AG09319 (cell line): ENCODE data around the gene MACF1.
"Not testable (repeated sequence)": the region's sequence is repeated elsewhere in the genome, so short reads cannot be mapped to it uniquely, and the experiment has no call there.

Experiments
- DNase-seq: peaks from one replicate; pipeline ENCODE4 v3.0.0-alpha.2; 2010; ENCODE audit warnings: low read depth; ENCODE audit errors: extremely low read depth
- TF ChIP-seq, protein P1 (sequence below): IDR thresholded peaks from 2 replicates; pipeline ENCODE4 v1.5.1; 2011; ENCODE audit warnings: low read depth, mild to moderate bottlenecking, inconsistent platforms, low read length, moderate library complexity

Gene MACF1

DNA sequence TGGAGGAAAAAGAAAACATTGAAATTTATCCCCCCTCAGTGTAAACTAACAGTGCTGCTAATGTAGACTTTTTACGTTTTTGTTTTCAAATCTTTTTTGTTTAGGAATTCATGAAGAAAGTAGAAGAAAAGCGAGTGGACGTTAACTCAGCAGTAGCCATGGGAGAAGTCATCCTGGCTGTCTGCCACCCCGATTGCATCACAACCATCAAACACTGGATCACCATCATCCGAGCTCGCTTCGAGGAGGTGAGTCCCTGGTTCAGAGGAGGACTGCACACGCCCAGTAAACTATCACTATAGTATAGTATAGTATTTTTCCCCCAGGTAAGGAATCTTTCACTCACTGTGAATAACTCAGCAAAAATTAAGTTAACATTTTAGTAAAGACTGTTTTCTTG lies 249.1 kb downstream of the MACF1 start:
- peak; percentile 23 for DNase-seq
- TF ChIP-seq, protein P1, sequence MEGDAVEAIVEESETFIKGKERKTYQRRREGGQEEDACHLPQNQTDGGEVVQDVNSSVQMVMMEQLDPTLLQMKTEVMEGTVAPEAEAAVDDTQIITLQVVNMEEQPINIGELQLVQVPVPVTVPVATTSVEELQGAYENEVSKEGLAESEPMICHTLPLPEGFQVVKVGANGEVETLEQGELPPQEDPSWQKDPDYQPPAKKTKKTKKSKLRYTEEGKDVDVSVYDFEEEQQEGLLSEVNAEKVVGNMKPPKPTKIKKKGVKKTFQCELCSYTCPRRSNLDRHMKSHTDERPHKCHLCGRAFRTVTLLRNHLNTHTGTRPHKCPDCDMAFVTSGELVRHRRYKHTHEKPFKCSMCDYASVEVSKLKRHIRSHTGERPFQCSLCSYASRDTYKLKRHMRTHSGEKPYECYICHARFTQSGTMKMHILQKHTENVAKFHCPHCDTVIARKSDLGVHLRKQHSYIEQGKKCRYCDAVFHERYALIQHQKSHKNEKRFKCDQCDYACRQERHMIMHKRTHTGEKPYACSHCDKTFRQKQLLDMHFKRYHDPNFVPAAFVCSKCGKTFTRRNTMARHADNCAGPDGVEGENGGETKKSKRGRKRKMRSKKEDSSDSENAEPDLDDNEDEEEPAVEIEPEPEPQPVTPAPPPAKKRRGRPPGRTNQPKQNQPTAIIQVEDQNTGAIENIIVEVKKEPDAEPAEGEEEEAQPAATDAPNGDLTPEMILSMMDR = no peak

DNA sequence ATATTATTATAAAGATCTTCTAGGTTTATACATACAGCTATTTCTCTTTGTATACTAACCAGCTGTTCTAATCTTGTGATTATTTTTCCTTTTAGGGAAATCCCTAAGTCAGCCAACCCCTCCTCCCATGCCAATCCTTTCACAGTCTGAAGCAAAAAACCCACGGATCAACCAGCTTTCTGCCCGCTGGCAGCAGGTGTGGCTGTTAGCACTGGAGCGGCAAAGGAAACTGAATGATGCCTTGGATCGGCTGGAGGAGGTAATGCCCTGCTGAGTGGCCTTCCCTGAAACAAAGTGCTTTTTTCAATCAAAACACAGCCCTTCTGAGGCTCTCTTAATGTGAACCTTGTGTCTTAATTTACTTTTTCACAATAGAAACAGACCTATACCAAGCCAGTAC lies 254.5 kb downstream of the MACF1 start:
- no peak for DNase-seq
- TF ChIP-seq, protein P1 = no peak

DNA sequence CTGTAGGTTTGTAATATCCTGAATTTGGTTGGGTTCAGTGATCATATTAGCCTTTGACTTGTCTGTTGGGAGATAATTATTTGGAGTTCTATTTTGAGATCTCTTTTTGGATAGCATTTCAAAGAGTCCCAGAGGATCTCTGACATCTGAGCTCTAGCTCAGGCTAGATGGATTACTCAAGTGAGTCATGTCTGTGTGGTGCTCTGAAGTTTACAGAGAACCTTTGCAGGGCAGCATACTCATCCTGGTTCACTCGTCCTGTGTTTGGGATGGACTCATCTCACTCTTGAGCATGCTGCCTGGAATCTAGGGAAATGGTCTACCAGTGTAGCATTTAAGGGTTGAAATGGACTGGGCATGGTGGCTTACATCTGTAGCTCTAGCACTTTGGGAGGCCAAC lies 257.6 kb downstream of the MACF1 start:
- DNase-seq = no peak
- TF ChIP-seq, protein P1 = no peak

DNA sequence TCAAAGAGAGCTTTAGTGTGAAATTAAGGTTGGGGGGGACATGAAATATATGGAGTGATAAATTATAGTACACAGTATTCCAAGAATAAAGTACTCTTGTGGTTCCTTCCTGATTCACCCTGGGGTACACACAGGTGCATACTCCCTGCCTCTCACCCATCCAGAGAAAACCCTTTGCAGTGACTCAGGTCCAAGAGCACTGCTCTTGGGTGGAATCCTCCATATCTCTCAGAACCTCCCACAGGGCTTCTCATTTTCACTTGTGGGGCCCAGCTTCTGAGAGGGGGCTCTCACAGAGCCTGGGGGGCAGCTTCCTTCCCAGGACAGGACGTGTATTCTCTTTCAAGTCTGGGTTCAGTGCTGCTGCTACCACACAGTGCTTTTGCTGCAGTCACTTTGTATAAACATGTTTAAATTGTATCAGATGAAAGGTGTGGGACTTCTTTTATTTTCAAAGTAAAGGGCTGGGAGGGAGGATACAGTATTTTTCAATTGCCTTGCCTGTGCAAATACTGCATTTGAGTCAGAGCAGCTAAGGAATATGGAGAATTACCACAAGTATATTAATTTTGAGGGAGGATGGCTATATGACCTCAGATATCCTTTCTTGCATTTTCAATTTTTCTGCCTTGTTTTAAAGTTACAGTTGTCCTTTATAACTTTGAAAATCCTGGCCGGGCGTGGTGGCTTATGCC lies 262.1 kb downstream of the MACF1 start:
- TF ChIP-seq, protein P1 = no peak
- no peak for DNase-seq

DNA sequence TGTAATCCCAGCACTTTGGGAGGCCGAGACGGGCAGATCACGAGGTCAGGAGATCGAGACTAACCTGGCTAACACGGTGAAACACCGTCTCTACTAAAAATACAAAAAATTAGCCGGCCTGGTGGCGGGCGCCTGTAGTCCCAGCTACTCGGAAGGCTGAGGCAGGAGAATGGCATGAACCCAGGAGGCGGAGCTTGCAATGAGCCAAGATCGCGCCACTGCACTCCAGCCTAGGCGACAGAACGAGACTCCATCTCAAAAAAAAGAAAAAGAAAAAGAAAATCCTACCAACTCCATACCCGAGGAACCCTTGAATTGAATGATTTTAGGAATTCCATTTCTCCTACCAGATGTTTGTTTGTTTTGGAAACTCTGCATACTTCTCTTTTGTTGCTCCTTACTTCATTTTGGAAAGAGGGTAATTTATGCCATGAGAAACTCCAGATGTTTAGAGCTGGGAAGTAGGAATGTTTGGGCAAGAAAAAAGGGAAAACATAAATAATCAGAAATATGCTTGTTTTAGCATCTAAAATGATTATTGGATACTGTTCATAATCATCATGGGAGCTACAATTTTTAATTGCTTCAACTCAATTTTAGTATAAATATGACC lies 262.7 kb downstream of the MACF1 start:
- not testable (repeated sequence) for DNase-seq

DNA sequence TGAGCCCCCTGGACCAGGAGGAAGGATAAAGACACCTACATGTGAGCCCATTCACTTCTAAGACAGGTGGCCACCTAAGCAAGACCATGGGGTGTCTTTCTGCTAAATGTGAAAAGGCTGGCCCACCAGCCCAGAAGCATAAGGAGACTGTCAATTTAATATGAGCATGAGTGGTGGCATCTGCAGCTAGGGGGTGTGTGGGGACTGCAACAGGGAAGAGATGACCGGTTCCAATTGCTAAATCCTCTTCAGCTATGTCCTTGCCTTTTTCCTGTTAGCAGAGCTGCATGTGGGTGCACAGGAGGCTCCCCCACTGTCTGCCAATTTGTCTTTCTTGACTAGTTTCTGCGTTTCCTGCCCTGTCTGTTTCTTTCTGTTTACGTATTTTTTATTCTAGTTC lies 264.7 kb downstream of the MACF1 start:
- no peak for DNase-seq
- TF ChIP-seq, protein P1 = no peak

DNA sequence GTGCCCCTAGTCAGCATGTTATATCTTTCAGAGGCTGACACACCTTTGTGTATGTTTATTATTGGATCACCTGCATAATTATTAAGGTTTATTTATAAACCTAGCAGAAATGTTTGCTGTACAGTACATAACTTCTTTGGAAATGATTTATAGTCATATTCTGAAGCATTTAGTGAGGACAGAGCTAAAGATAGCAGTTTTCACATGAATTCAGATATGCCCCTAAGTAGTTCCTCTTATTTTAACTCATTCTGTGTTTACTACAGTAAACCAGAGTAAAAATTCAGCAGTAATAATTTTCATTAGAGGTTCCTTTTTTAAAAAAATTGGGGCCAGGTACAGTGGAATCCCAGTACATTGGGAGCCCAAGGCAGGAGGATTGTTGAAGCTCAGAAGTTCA lies 265.5 kb downstream of the MACF1 start:
- DNase-seq = no peak
- TF ChIP-seq, protein P1 = no peak

DNA sequence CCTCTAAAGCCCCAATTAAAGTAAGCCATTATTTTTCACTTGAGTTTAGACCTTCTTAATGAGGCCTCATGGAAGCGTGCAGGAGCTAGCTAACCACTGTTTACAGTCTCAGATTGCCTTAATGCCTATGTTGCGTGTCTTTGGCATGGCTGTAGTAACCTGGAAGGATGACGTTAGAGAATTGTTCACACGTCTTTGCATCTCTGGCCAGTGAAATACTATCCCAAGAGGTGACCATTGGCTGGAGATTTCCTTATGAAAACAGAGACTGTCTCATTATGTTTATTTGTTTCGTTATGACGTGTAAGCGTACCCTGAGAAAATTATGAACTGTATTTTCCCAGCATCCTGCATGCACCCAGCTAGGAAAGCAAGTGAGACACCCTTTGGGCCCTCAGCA lies 268.3 kb downstream of the MACF1 start:
- DNase-seq = no peak
- TF ChIP-seq, protein P1 = no peak
